Nephron progenitor cell (in vitro differentiated cells): Measurements from ENCODE around the gene UBA1.

ENCODE experiments used
- DNase-seq: peaks from one replicate; pipeline ENCODE4 v3.0.0; 2021
- H3K27ac Mint-ChIP-seq: 2 replicates; pipeline ENCODE4 v1.8.0; 2021; ENCODE audit warnings: mild to moderate bottlenecking, moderate library complexity, mixed read lengths
- H3K27me3 Mint-ChIP-seq: 2 replicates; pipeline ENCODE4 v1.8.0; 2021; ENCODE audit warnings: mild to moderate bottlenecking, low read depth, mixed read lengths; ENCODE audit not compliant: poor library complexity
- H3K36me3 Mint-ChIP-seq: 2 replicates; pipeline ENCODE4 v1.8.0; 2021; ENCODE audit warnings: low read depth, mixed read lengths
- H3K4me1 Mint-ChIP-seq: 2 replicates; pipeline ENCODE4 v1.8.0; 2021; ENCODE audit warnings: mixed read lengths
- H3K4me3 Mint-ChIP-seq: 2 replicates; pipeline ENCODE4 v1.8.0; 2021; ENCODE audit warnings: mild to moderate bottlenecking, moderate library complexity, mixed read lengths
- H3K9me3 Mint-ChIP-seq: 2 replicates; pipeline ENCODE4 v1.8.0; 2021; ENCODE audit warnings: mild to moderate bottlenecking, moderate library complexity, mixed read lengths
- TF ChIP-seq, protein P1 (sequence below): fragments of 200-600 bp; sonication (generic); IDR thresholded peaks from 2 replicates; pipeline ENCODE4 v1.5.0; 2021; ENCODE audit warnings: antibody characterized with exemption

Gene UBA1

DNA sequence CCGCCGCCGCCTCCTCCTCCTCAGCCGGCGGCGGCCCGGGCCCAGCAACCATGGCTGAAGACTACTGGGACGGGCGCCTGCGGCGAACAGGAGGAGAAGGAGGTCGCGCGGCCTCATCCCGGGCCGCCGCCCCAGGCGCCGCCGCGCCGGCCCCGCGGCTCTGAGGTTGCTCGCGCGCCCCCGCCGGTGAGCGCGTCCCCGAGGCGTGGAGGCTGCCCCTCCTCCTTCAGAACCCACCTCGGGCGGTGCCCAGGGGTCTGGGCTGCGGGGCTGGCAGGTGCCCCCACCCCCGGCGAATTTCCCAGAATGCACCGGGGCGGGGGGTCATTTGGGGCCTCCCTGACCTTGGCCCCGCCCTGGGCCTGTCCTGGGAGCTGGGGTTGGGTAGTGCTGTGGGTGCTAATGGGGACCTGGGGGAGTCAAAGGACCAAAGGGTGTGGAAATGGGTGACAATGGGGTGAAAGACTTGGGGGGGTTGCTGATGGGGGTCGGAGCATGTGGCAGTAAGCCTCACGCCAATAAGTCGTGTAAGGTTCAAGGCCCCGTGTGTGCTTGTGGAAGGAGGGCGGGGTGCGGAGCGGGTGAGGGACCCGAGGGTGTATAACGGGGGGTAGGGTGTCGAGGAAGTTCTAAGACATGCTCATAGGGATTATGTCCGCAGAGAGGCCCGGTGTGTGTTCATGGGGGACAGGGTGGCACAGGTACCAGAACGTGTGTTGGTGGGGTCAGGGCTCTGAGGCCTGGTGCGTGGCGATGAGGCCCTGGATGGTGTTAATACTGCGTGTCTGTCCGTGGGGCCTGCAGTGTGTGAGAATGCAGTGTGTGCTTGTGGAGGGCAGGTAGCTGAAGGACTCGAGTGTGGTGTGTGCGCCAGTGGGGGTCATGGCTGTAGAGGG is 25.5 kb downstream of the UBA1 start:
- peak overlapping the region; percentile 95 for H3K4me3 Mint-ChIP-seq
- no peaks in the 10 kb centered on the region for H3K27me3 Mint-ChIP-seq
- TF ChIP-seq, protein P1, sequence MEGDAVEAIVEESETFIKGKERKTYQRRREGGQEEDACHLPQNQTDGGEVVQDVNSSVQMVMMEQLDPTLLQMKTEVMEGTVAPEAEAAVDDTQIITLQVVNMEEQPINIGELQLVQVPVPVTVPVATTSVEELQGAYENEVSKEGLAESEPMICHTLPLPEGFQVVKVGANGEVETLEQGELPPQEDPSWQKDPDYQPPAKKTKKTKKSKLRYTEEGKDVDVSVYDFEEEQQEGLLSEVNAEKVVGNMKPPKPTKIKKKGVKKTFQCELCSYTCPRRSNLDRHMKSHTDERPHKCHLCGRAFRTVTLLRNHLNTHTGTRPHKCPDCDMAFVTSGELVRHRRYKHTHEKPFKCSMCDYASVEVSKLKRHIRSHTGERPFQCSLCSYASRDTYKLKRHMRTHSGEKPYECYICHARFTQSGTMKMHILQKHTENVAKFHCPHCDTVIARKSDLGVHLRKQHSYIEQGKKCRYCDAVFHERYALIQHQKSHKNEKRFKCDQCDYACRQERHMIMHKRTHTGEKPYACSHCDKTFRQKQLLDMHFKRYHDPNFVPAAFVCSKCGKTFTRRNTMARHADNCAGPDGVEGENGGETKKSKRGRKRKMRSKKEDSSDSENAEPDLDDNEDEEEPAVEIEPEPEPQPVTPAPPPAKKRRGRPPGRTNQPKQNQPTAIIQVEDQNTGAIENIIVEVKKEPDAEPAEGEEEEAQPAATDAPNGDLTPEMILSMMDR = no peak
- peak overlapping the region; percentile 98 for H3K27ac Mint-ChIP-seq
- no peaks in the 10 kb centered on the region for H3K9me3 Mint-ChIP-seq
- H3K4me1 Mint-ChIP-seq = peaks cover 48% of the 10 kb centered on the region
- peak; percentile 62 for DNase-seq
- H3K36me3 Mint-ChIP-seq = peaks cover 39% of the 10 kb centered on the region

DNA sequence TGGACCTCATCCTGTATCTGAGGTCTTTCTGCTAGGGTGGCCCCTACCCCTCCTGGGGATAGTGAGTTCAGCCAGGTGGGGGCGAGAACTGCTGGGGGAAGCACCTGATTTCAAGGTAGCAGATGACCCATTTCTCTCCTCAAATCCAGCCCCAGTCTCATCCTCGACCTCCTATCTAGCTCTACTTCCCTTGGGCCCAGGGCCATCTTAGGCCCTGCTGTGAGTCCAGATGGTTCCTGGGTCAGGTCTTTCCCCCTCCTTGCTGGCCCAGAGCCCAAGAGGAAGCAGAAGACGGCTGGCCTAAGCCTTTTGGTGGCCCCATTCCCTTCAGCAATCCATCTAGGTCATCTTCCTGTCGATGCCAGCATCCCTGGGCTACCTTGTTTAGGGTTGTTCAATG is 28.1 kb downstream of the UBA1 start:
- Mint-ChIP-seq H3K27ac (peak overlapping the region; percentile 76), H3K27me3 (no peaks in the 10 kb centered on the region), H3K4me3 (no peak overlapping the region), H3K4me1 (peaks cover 38% of the 10 kb centered on the region), H3K9me3 (no peaks in the 10 kb centered on the region), H3K36me3 (peaks cover 40% of the 10 kb centered on the region)
- no peak for DNase-seq
- TF ChIP-seq, protein P1 = no peak

DNA sequence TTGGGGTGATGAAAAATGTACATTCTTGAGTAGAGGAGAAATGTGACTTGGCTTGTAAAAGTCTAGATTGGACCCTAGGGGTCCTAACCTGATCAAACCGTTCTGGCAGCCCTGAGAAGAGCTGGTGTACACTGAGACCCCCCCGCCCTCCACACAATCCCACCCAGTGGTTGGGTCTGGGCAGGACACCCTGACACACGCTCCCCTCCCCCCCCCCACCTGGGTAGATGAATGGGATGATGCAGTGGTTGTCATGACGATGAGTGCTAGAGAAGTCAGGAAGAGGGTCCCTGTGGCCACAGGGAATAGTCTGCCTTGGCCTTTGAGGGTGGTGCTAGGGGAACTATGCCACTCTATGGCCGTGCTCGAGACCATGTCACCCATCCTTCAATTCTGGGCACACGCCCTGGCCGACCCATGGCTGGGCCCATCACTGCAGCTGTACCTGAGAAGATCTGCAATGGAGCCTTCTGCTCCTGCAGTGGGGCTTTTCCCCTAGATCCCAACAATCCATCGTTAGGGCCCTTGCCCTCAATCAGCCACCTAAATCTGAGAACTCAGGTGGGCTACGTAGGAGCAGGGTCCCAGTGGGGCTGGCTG is 29.2 kb downstream of the UBA1 start:
- no peaks in the 10 kb centered on the region for H3K9me3 Mint-ChIP-seq
- H3K27me3 Mint-ChIP-seq = no peaks in the 10 kb centered on the region
- H3K4me1 Mint-ChIP-seq = peaks cover 30% of the 10 kb centered on the region
- no peak overlapping the region for H3K4me3 Mint-ChIP-seq
- TF ChIP-seq, protein P1 = no peak
- peak; percentile 24 for DNase-seq
- no peak overlapping the region for H3K27ac Mint-ChIP-seq
- peaks cover 48% of the 10 kb centered on the region for H3K36me3 Mint-ChIP-seq

DNA sequence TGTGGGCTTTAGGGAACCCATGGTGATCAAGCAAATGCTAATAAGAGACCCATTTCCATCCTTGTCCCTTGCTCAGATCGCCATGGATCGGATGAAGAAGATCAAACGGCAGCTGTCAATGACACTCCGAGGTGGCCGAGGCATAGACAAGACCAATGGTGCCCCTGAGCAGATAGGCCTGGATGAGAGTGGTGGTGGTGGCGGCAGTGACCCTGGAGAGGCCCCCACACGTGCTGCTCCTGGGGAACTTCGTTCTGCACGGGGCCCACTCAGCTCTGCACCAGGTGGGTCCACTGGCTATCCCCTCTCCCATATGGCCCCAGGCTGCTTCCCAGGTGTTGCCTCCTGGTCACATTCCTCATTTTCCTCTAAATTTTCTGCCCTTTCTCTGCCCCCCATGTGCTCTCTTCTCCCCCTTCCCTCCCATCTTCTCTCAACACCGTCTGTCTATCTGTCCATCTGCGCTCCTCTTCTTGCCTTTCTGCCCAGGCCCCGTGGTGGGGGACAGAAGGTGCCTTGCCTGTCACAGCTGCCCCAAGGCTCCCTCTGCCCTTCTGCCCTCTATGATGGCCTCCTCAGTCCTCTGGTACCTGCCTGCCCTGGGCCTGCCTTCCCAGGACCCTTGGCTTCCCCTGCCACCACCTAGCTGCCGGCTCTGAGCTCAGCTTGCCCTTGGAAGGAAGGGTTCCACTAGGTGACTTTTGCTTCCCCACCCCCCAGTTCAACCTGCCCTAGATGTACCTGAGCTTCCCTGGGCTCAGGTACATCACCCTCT is 30.0 kb downstream of the UBA1 start:
- H3K27me3 Mint-ChIP-seq = no peaks in the 10 kb centered on the region
- no peak overlapping the region for H3K4me3 Mint-ChIP-seq
- DNase-seq = no peak
- H3K9me3 Mint-ChIP-seq = no peaks in the 10 kb centered on the region
- TF ChIP-seq, protein P1 = no peak
- peaks cover 56% of the 10 kb centered on the region for H3K36me3 Mint-ChIP-seq
- no peak overlapping the region for H3K27ac Mint-ChIP-seq
- peaks cover 30% of the 10 kb centered on the region for H3K4me1 Mint-ChIP-seq

DNA sequence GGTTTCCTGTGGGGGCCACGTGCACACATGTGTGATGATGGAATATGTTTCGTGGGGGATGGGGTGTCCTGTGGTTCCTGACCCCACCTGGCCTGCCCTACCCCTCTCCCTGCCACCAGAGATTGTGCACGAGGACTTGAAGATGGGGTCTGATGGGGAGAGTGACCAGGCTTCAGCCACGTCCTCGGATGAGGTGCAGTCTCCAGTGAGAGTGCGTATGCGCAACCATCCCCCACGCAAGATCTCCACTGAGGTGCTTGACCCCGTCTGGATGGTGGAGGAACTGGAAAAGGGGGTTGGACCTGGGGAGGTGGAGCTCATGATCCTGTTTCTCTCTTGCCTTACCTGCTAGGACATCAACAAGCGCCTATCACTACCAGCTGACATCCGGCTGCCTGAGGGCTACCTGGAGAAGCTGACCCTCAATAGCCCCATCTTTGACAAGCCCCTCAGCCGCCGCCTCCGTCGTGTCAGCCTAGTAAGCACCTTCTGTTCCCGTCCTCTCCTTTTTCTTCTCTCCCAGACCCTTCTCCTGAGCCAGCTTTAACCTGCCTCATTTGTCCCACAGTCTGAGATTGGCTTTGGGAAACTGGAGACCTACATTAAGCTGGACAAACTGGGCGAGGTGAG is 30.8 kb downstream of the UBA1 start:
- no peaks in the 10 kb centered on the region for H3K27me3 Mint-ChIP-seq
- TF ChIP-seq, protein P1 = no peak
- H3K36me3 Mint-ChIP-seq = peaks cover 60% of the 10 kb centered on the region

More for the DNA sequence above, 30.8 kb downstream of the UBA1 start:
- no peaks in the 10 kb centered on the region for H3K9me3 Mint-ChIP-seq
- no peak overlapping the region for H3K27ac Mint-ChIP-seq
- H3K4me1 Mint-ChIP-seq = peaks cover 26% of the 10 kb centered on the region
- no peak overlapping the region for H3K4me3 Mint-ChIP-seq
- DNase-seq = no peak
